Measurements from ENCODE around the gene SORCS2. TPM values are rescaled to one million over a fixed set of nuclear protein-coding genes. Genes with fewer than 3 reads are reported as not detected.
"Not testable (repeated sequence)": the region's sequence is repeated elsewhere in the genome, so short reads cannot be mapped to it uniquely, and the experiment has no call there.

Gene SORCS2
- polyA plus RNA-seq, 4 donors = 6.7 to 9.8 (median 8.7) TPM

- DNase-seq (ENCODE audit: low read depth in 4 of 4, low spot score in 3 of 4) = no peak
Observed at GRCh38 chr4:7198440-7199128, 6.2 kb downstream of the SORCS2 start.

- no peak for DNase-seq (ENCODE audit: low read depth in 4 of 4, low spot score in 3 of 4)
Observed at GRCh38 chr4:7199129-7199725, 6.9 kb downstream of the SORCS2 start.

- DNase-seq (ENCODE audit: low read depth in 4 of 4, low spot score in 3 of 4) = no peak
Observed at GRCh38 chr4:7199771-7200441, 7.6 kb downstream of the SORCS2 start.

GRCh38 chr4:7200801-7201200 is 8.5 kb downstream of the SORCS2 start:
- DNase-seq (ENCODE audit: low read depth in 4 of 4, low spot score in 3 of 4) = no peak

- no peak for DNase-seq (ENCODE audit: low read depth in 4 of 4, low spot score in 3 of 4)
Observed at GRCh38 chr4:7201420-7202305, 9.3 kb downstream of the SORCS2 start.

GRCh38 chr4:7202411-7202810 is 10.1 kb downstream of the SORCS2 start:
- no peak for DNase-seq (ENCODE audit: low read depth in 4 of 4, low spot score in 3 of 4)

- DNase-seq (ENCODE audit: low read depth in 4 of 4, low spot score in 3 of 4) = no peak
Observed at GRCh38 chr4:7204656-7205387, 12.5 kb downstream of the SORCS2 start.

GRCh38 chr4:7206385-7206784 is 14.0 kb downstream of the SORCS2 start:
- no peak for DNase-seq (ENCODE audit: low read depth in 4 of 4, low spot score in 3 of 4)

- DNase-seq (ENCODE audit: low read depth in 4 of 4, low spot score in 3 of 4) = no peak
Observed at GRCh38 chr4:7206911-7207567, 14.7 kb downstream of the SORCS2 start.

- no peak for DNase-seq (ENCODE audit: low read depth in 4 of 4, low spot score in 3 of 4)
Observed at GRCh38 chr4:7207628-7208231, 15.4 kb downstream of the SORCS2 start.

GRCh38 chr4:7208509-7209451 is 16.4 kb downstream of the SORCS2 start:
- no peak for DNase-seq (ENCODE audit: low read depth in 4 of 4, low spot score in 3 of 4)

GRCh38 chr4:7209699-7210098 is 17.4 kb downstream of the SORCS2 start:
- no peak for DNase-seq (ENCODE audit: low read depth in 4 of 4, low spot score in 3 of 4)

- DNase-seq (ENCODE audit: low read depth in 4 of 4, low spot score in 3 of 4) = no peak
Observed at GRCh38 chr4:7210824-7211223, 18.5 kb downstream of the SORCS2 start.

- DNase-seq (ENCODE audit: low read depth in 4 of 4, low spot score in 3 of 4) = no peak
Observed at GRCh38 chr4:7212101-7212674, 19.9 kb downstream of the SORCS2 start.

GRCh38 chr4:7212921-7213320 is 20.6 kb downstream of the SORCS2 start:
- DNase-seq (ENCODE audit: low read depth in 4 of 4, low spot score in 3 of 4) = no peak

GRCh38 chr4:7213807-7214206 is 21.5 kb downstream of the SORCS2 start:
- no peak for DNase-seq (ENCODE audit: low read depth in 4 of 4, low spot score in 3 of 4)

- DNase-seq (ENCODE audit: low read depth in 4 of 4, low spot score in 3 of 4) = no peak
Observed at GRCh38 chr4:7214359-7214758, 22.0 kb downstream of the SORCS2 start.

GRCh38 chr4:7215187-7215586 is 22.8 kb downstream of the SORCS2 start:
- not testable (repeated sequence) for DNase-seq (ENCODE audit: low read depth in 4 of 4, low spot score in 3 of 4)
